AG10803 (cell line): ENCODE measurements around the gene EEF1AKMT2.

Source experiments
- DNase-seq: peaks from one replicate; pipeline ENCODE4 v3.0.0; 2010; ENCODE audit warnings: low read depth
- H3K4me3 ChIP-seq: 2 replicates; pipeline ENCODE4 v1.5.1; 2011; ENCODE audit warnings: mild to moderate bottlenecking, low read length, control low read depth
- TF ChIP-seq, protein P1 (sequence below): conservative IDR thresholded peaks from 2 replicates; pipeline ENCODE4 v1.5.1; 2011; ENCODE audit warnings: mild to moderate bottlenecking, low read length, control low read depth, inconsistent platforms

Gene EEF1AKMT2

DNA sequence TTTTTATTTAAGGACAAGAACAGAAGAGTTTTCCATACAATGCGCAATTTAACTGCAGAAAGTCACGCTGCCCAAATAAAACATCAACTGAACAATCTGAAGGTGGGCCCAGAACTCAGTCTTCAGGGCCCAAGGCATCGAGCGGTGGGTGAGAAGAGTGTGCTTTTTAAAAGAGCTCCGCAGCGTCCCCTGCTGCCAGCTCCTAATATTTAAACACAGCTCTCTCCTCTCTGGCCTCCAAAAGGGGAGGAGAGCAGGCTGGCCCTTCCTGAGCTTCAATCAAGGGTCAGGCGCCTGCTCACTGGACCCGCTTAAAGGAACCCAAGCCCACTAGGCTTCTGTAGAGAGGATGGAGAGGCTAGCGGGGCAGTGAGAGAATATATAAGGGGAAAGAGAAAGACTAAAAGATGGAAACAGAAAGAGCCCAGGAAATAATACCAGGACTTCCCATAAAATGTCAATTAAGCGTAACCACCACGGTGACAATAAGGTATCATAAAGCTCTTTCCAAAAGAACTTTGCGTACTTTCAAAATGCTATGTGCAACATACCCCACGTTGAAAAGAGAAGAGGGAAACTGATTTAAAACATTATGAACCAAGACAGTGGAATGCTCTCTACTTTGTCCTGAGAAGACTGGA, 50.3 kb downstream of the EEF1AKMT2 start:
- TF ChIP-seq, protein P1, sequence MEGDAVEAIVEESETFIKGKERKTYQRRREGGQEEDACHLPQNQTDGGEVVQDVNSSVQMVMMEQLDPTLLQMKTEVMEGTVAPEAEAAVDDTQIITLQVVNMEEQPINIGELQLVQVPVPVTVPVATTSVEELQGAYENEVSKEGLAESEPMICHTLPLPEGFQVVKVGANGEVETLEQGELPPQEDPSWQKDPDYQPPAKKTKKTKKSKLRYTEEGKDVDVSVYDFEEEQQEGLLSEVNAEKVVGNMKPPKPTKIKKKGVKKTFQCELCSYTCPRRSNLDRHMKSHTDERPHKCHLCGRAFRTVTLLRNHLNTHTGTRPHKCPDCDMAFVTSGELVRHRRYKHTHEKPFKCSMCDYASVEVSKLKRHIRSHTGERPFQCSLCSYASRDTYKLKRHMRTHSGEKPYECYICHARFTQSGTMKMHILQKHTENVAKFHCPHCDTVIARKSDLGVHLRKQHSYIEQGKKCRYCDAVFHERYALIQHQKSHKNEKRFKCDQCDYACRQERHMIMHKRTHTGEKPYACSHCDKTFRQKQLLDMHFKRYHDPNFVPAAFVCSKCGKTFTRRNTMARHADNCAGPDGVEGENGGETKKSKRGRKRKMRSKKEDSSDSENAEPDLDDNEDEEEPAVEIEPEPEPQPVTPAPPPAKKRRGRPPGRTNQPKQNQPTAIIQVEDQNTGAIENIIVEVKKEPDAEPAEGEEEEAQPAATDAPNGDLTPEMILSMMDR = peak; percentile 81
- DNase-seq = peak; percentile 59
- peak overlapping the region; percentile 48; the same call in 1 of the 2 replicates for H3K4me3 ChIP-seq

DNA sequence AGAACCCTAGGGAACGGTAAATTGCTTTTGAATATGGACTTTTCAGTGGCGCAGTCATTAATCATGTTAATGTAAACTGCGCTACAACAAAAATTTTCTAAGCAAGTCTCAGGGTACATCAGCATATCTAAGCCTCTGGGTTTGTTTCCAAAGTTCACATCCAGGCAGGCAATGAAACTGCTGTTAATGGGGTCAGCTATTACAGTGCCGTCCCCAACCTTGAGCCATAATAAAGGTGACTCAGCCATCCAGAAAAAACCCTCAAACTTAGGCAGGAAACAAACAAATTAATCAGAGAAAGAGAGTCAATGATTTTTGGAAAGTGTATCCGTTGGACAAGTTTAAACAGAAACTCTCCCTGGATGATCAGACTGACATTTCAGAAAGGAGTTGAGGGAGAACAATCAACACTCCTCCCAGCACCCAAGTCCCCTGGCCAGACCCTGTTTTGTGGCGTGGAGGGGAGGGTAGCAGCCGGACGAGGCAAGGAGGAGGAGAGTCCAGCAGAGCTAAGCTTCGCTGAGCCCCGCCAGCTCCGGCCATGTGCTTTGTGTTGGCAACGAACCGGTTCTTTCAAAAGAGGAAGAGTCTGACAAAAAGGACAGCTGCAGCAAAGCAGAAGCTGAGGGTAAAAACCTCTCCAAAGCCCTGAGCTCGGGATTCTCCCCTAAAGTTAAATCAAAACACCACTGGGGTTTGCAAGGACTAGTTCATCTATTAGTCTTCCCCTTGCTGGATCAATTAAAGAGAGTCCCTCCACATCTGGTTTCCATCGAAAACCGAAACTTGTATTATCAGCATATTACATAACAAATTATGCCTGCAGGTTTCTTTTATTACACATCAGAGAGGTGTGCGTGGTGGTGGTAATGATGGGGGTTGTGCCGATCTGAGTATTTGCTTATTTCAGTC, 51.1 kb downstream of the EEF1AKMT2 start:
- TF ChIP-seq, protein P1 = no peak
- peak; percentile 45 for DNase-seq
- H3K4me3 ChIP-seq = peak overlapping the region; percentile 48

DNA sequence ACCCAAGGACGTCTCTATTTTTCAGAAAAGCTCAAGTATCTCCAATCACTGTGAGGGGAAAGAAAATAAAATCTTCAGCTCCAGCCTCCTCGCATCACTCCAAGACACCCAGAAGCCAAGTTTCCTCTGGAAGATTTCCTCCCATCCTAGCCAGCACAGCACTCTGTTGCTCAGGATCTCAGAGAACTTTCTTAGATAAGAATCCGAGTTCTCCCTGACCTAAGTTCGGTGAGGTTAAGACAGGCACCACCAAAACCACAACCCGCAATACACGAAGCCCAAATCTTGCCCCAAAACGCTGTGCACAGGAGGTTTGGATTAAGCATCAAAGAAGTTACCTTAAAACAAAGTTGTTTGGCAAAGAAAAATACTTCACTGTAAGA, 51.7 kb downstream of the EEF1AKMT2 start:
- TF ChIP-seq, protein P1 = no peak
- no peak for DNase-seq
- H3K4me3 ChIP-seq = no peak overlapping the region

DNA sequence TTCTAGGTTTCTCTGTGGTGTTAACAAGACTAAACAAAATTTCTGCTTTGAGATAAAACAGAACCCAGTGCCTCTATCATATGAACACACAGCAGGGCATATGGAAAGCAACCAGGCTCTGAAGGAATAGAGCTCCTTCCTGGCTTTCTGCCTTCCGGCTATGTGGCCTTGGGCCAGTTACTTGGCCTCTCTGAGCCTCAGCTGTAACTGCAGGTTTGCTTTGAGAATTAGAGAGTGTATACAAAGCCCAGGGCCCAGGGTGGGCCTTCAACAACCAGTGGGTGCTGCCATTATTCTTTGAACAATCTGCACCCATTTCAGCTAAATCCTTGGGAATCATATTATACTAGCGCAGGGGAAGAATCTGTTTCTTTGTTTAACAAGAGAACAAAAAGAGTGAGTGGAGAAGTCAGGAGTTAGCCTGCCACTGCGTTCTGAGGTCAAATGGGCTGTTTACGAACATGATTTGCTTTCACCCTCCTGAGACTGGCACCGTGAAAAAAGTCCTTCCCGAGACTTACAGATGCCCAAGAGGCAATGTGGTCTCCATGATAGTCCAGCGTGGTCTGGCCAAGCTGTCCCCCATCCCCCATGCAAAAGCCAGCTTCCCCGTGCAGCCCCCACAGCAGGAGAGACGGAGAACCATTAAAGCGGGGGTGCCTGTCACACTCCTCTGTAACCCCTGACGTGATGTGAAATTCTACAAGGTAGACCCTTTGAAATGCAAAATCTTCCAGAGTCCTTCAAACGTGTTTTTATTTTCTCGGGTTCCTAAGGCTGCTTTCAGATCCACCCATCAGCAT, 52.4 kb downstream of the EEF1AKMT2 start:
- H3K4me3 ChIP-seq = no peak overlapping the region
- DNase-seq = no peak
- TF ChIP-seq, protein P1 = no peak

DNA sequence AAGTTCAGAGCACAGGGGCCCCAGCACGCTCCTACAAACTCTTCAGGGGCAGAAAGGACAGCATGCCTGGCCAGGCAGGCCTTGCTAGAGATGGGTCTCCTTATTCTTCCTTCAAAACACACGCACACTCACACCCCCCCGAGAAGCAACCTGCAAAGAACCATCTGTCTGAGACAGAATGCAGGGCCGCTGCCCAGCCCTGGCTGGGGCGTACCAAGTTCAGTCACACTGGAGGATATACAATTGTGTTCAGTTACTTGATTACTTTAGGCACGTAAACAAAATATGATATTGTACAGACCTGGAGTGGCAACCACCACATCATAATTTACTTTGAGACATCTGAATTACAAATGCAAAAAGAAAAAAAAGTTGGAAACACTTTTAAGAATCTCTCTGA, 53.2 kb downstream of the EEF1AKMT2 start:
- TF ChIP-seq, protein P1 = no peak
- no peak overlapping the region for H3K4me3 ChIP-seq
- DNase-seq = no peak

DNA sequence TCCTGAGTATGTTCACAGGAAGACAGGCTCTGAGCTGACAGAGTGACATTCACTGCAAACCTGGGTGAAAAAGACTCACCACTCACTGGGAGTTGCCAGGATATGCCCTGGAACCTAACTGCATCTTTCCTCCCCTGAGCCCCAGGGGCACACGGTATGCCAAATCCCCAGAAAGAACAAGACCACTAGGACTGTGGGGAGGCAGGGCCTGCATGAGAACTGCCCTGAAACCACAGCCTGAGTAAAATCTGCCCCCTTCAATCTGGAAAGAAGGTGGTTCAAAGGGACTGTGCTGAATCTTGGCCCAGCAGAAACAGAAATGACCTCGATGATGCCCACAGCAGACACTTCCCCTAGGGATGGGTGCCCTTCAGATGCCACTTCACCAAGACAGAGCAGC, 54.0 kb downstream of the EEF1AKMT2 start:
- no peak for DNase-seq
- TF ChIP-seq, protein P1 = no peak
- no peak overlapping the region for H3K4me3 ChIP-seq
